ENCODE measurements around the gene IGFL1.

DNA sequence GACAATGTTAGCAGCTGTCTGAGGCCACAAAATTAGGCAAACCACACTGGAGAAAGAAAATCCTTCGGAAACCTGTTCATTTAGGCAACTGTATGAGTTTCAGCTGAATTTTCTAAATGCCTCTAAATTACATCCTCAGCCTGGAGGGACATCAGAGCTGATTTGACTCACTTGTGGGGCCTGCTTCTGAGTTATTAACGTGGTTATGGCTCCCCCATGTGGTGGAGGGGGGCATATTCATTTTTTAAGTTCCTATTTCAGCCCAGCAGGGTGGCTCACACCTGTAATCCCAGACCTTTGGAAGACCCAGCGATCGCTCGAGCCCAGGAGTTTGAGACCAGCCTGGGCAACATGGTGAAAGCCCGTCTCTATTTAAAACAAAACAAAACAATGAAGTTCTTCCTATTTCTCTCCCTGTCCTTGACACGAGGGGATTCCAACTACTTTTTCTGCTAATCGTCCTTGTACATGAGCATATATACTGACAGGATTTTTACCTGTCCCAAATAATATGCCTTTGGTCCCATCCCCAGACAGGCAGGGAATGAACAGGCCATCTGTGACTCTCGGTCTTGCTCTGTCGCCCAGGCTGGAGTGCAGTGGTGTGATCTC is 35.8 kb downstream of the IGFL1 start:
- no peak for TF ChIP-seq POLR2AphosphoS5 (IDR thresholded peaks at IDR 0.05; ENCODE audit: low read depth, low read length)
- TF ChIP-seq POLR2A (IDR thresholded peaks at IDR 0.05; ENCODE audit: low read depth, low read length), result no peak
- no peak for TF ChIP-seq TAF1 (IDR thresholded peaks at IDR 0.05; ENCODE audit: low read depth, low read length)
- TF ChIP-seq SPI1 (IDR thresholded peaks at IDR 0.05; ENCODE audit: low read depth, low read length), result no peak
- peak; percentile 31; the same call in 1 of the 2 replicates for TF ChIP-seq POU2F2 (IDR thresholded peaks at IDR 0.05; ENCODE audit: low read depth, low read length)
